Astrocyte (in vitro differentiated cells and primary cell): Measurements from ENCODE around the gene DMXL2.

Experiments used
- CTCF ChIP-seq: IDR thresholded peaks from 2 replicates; pipeline ENCODE4 v1.5.1; 2011; ENCODE audit warnings: low read depth, mild to moderate bottlenecking, inconsistent platforms, low read length, moderate library complexity; ENCODE audit not compliant: insufficient read depth
- EZH2 ChIP-seq: IDR thresholded peaks from 2 replicates; pipeline ENCODE4 v1.6.1; 2012; ENCODE audit warnings: mild to moderate bottlenecking, low read length, inconsistent platforms; ENCODE audit not compliant: insufficient read depth

GRCh38 chr15:51483520-51483919 is 139.1 kb downstream of the DMXL2 start:
- no peak for TF ChIP-seq CTCF
- no peak for TF ChIP-seq EZH2
